Choroid plexus epithelial cell (primary cell): ENCODE results near the gene SERINC1.
A peak's percentile ranks its signal among the peaks of the same experiment; 100 is the strongest.
"Not testable (repeated sequence)": the region's sequence is repeated elsewhere in the genome, so short reads cannot be mapped to it uniquely, and the experiment has no call there.

Experiments
- DNase-seq: peaks from one replicate; pipeline ENCODE4 v3.0.0-alpha.2; 2010; ENCODE audit warnings: low read depth
- H3K4me3 ChIP-seq: 2 replicates; pipeline ENCODE4 v1.5.1; 2011; ENCODE audit warnings: low read depth, mild to moderate bottlenecking, control low read depth, low read length, moderate library complexity
- TF ChIP-seq, protein P1 (sequence below): conservative IDR thresholded peaks from 2 replicates; pipeline ENCODE4 v1.5.1; 2011; ENCODE audit warnings: low read depth, mild to moderate bottlenecking, control low read depth, inconsistent platforms, low read length, moderate library complexity

SERINC1 gene

DNA sequence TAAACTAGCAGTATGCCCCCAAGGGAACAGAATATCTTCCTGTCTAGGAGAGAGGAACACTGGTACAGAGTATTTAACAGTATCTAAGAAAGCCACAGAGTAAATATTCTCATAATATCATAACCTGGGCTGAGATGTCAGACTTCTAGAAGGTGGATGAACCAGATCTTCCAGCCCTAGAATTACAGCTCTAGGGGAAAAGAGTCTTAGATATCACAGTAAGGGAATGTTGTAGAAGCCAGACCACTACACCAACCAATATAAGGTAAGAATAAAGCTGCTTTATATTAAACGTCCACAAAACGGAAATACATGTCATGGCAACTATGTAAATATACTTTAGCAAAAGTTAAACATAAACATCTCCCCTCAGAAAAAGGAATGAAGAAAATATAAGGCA is 12.4 kb downstream of the SERINC1 start:
- peak; percentile 13 for DNase-seq
- TF ChIP-seq, protein P1, sequence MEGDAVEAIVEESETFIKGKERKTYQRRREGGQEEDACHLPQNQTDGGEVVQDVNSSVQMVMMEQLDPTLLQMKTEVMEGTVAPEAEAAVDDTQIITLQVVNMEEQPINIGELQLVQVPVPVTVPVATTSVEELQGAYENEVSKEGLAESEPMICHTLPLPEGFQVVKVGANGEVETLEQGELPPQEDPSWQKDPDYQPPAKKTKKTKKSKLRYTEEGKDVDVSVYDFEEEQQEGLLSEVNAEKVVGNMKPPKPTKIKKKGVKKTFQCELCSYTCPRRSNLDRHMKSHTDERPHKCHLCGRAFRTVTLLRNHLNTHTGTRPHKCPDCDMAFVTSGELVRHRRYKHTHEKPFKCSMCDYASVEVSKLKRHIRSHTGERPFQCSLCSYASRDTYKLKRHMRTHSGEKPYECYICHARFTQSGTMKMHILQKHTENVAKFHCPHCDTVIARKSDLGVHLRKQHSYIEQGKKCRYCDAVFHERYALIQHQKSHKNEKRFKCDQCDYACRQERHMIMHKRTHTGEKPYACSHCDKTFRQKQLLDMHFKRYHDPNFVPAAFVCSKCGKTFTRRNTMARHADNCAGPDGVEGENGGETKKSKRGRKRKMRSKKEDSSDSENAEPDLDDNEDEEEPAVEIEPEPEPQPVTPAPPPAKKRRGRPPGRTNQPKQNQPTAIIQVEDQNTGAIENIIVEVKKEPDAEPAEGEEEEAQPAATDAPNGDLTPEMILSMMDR, result no peak
- no peak overlapping the region for H3K4me3 ChIP-seq

DNA sequence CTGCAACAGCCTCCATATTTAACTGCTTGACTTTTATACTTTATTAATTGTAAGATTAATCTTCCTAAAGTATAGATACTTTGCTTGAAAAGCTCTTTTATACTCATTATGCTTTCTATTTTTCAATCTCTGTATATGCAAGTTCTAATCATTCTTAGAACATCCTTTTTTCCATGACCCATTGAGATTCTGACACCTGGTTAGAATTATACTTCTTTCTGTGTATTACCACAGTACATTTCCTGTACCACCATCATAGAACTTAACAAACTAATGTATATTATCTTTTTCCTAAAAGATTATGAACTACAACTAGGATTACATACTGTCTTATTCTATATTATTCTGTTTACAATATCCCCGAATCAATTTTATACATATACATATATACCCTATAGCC is 13.5 kb downstream of the SERINC1 start:
- TF ChIP-seq, protein P1, result no peak
- DNase-seq, result no peak
- H3K4me3 ChIP-seq, result no peak overlapping the region

DNA sequence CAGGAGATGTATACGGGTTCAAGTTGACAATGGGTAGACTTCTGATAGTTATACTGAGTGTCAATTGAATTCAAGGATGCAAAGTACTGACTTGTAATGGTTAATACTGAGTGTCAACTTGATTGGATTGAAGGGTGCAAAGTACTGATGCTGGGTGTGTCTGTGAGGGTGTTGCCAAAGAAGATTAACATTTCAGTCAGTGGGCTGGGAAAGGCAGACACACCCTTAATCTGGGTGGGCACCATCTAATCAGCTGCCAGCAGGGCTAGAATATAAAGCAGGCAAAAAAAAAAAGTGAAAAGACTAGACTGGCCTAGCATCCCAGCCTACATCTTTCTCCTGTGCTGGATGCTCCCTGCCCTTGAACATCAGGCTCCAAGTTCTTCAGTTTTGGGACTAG is 16.5 kb downstream of the SERINC1 start:
- DNase-seq, H3K4me3 ChIP-seq: not testable (repeated sequence)

DNA sequence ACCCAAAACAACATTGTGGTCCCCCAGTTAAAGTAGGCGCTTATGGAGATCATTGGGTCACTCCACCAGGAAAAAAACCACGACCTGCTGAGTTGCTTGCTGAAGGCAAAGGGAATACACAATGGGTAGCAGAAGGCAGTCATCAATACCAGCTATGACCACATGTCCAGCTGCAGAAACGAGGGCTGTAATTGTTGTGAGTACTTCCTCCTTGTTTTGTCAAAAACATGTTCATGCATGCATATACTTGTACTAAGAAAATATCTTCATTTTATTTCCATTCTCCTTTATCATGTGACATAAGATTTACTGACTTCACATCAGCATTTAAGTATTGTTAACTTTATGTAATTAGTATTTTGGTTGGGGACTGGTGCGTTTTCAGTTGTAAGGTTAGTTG is 16.9 kb downstream of the SERINC1 start:
- TF ChIP-seq, protein P1, result no peak
- no peak for DNase-seq

DNA sequence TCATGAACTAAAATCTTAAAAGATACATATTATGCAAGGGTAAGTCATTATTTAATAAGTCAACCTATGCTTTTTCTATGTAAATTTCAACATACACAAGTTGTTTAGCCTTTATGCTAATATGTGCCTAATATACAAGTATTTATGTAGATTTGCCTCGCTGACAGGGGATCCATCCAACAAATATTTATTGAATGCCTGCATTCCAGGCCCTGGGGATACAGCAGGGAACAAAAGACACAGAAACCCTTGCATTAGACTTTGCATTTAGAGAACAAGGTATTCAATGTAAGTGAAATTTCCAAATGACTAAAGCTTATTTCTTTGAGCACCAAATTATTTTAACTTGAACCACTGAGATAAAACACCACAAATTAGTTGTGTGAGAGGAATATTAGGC is 19.1 kb downstream of the SERINC1 start:
- no peak for DNase-seq
- TF ChIP-seq, protein P1, result no peak
- no peak overlapping the region for H3K4me3 ChIP-seq

More for the DNA sequence above, 16.9 kb downstream of the SERINC1 start:
- no peak overlapping the region for H3K4me3 ChIP-seq

DNA sequence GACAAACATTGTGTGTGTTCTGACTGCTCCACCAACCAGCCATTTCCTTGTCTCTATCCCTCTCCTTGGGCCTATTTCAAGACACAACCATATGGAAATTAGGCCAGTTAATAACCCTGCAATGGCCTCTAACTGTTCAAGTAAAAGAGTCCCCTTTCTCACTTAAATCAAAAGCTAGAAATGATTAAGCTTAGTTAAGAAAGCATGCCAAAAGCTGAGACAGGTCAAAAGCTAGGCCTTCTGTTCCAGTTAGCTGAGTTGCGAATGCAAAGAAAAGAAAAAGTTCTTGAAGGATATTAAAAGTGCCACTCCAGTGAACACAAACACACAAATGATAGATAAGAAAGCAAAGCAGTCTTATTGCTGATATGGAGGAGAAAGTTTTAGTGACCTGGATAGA is 22.5 kb downstream of the SERINC1 start:
- TF ChIP-seq, protein P1, result no peak

DNA sequence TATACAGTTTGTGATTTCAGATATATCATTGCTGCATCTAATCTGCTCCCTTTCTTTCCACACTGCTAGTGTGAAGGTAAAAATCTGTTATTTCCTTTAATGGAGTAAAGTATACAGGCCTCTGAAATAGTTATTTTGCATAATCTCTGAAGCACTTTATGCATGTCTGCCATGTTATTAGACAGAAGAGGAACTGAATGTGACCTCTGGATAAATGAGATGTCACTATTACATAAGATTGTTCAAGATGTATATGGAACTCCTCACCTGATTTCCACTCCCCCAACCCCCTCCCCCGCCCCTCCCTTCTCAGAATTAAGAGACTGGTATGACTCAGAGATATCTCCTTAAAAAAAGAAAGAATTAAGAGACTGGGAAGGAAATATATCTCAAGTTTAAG is 26.3 kb downstream of the SERINC1 start:
- no peak overlapping the region for H3K4me3 ChIP-seq
- no peak for DNase-seq
- TF ChIP-seq, protein P1, result no peak

More for the DNA sequence above, 22.5 kb downstream of the SERINC1 start:
- H3K4me3 ChIP-seq, result no peak overlapping the region
- DNase-seq, result no peak

DNA sequence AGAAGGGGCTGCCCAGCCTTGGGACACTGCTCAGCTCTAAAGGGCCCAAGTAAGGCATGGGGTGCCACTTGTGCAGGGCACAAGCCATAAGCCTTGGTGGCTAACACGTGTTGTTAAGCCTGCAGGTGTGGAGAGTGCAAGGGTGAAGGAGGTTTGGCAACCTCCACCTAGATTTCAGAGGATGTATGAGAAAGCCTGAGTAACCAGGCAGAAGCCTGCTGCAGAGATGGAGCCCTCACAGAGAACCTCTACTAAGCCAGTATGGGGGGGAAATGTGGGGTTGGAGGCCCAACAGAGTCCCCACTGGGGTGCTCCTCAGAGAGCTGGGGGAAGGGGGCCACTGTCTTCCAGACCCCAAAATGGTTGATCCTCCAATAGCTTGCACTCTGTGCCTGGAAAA is 32.6 kb downstream of the SERINC1 start:
- DNase-seq, result no peak
- no peak overlapping the region for H3K4me3 ChIP-seq
- TF ChIP-seq, protein P1, result no peak
